Astrocyte of the spinal cord (primary cell): Measurements from ENCODE around the gene POMT2.
"Not testable (repeated sequence)": the region's sequence is repeated elsewhere in the genome, so short reads cannot be mapped to it uniquely, and the experiment has no call there.

ENCODE experiments used
- DNase-seq: peaks from one replicate; pipeline ENCODE4 v3.0.0; 2011; ENCODE audit warnings: low read depth, low spot score
- H3K4me3 ChIP-seq: 2 replicates; pipeline ENCODE4 v1.5.1; 2011; ENCODE audit warnings: low read depth, mild to moderate bottlenecking, low read length, moderate library complexity
- in situ Hi-C: cut with HindIII; loops from 2 replicates; pipeline ENCODE4 v1.10.0; 2017; ENCODE audit warnings: low sequenced_read_pairs
- TF ChIP-seq, protein P1 (sequence below): IDR thresholded peaks from 2 replicates; pipeline ENCODE4 v1.5.1; 2012; ENCODE audit warnings: low read depth, mild to moderate bottlenecking, low read length, inconsistent platforms

POMT2 gene

DNA sequence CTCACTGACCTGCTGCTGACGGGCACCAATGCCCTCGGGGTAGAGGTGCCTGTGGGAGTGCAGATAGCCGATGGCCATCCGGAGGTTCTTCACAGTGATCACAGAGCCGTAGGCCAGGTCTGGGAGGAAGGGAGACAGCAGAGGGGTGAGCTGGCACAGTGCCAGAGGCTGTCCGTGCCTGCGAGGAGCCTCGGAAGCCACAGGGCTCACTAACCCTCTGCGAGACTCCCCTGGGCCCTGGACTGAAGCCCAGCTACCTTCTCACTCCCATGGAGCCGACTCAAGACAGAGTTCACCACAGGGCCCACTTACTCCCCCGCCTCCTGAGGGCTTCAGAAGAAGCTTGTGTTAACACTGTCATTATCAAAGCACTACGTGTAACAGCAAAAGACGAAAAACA lies 24.5 kb downstream of the POMT2 start:
- TF ChIP-seq, protein P1, sequence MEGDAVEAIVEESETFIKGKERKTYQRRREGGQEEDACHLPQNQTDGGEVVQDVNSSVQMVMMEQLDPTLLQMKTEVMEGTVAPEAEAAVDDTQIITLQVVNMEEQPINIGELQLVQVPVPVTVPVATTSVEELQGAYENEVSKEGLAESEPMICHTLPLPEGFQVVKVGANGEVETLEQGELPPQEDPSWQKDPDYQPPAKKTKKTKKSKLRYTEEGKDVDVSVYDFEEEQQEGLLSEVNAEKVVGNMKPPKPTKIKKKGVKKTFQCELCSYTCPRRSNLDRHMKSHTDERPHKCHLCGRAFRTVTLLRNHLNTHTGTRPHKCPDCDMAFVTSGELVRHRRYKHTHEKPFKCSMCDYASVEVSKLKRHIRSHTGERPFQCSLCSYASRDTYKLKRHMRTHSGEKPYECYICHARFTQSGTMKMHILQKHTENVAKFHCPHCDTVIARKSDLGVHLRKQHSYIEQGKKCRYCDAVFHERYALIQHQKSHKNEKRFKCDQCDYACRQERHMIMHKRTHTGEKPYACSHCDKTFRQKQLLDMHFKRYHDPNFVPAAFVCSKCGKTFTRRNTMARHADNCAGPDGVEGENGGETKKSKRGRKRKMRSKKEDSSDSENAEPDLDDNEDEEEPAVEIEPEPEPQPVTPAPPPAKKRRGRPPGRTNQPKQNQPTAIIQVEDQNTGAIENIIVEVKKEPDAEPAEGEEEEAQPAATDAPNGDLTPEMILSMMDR: no peak
- in situ Hi-C loops: no loop called here

DNA sequence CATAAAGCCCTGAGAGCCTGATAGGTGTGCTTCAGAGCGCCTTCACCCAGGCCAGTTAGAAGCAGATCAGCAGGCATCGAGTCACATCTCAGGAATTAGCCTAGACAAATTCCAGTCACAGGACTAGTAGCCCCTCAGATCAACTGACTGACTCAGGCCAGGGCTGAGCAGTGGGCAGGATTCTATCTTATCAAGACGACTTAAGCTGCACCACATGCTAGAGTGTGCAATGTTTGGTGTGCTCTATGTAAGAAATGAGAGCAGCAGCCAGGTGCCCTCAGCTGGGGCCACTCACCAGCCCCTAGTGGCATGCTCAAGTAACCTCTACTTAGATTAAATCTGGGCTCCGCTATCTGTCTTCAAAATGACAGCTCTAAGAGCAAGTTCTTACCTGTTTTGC lies 30.0 kb downstream of the POMT2 start:
- no peak for DNase-seq
- TF ChIP-seq, protein P1: peak; percentile 1
- in situ Hi-C loops: no loop called here
- no peak overlapping the region for H3K4me3 ChIP-seq

More for the DNA sequence above, 24.5 kb downstream of the POMT2 start:
- H3K4me3 ChIP-seq: no peak overlapping the region
- DNase-seq: no peak

DNA sequence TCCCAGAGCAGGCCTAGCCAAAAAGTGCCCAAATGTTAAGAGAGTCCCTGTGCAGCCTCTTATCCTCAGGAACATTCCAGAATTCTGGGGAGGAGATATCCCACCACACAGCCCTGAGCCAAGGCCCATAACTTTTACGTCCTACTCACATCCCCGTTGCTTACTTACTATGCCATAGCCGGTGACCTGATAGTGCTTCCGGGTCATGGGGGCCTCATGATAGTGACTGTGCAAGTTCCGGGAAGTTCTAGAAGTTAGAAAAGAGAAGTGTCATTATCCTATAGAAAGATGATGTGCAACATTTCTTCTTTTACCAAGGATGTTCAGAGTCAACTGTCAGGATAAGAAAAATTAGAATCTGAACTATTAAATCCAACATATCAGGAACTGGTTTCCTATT lies 34.1 kb downstream of the POMT2 start:
- DNase-seq: no peak
- in situ Hi-C loops: no loop called here
- TF ChIP-seq, protein P1: no peak
- H3K4me3 ChIP-seq: no peak overlapping the region

DNA sequence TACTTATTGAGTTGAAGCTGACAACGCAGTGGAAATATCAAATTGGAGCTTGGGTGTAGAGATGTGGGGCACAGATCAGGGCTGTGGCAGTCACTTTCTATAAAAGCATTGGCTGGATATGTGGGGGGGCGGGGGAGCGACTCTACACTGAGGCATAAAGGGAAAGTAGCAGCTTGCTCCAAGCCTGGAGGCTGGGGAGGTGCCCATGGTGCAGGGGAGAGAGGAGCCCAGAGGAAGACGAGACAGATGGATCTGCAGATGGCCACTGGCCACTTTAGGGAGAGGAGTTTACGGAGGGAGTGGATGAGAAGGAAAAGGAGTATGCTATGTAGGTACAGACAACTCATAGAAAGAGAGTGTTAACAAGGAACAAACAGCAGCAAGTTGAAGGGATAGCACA lies 36.2 kb downstream of the POMT2 start:
- H3K4me3 ChIP-seq: no peak overlapping the region
- DNase-seq: no peak
- in situ Hi-C loops: no loop called here
- TF ChIP-seq, protein P1: no peak

DNA sequence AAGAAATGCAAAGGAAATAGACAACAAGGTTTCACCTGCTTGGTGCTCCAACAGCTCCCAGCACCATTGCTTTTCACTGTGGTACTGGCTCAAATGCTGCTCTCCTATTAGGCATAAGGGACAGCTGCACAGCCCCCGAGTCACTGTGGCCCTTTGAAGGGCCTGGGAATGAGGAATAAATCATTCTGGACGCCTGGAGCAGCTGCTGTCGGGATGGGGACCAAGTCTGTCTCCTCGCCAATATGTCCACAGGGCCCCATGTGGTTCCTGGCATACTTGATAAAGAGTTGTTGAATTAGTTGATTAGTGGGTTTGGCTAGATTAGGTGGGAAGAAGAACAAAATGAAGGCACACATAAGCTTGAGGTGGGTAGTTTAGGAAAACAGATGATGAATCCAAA lies 36.6 kb downstream of the POMT2 start:
- no peak for DNase-seq
- no peak overlapping the region for H3K4me3 ChIP-seq
- in situ Hi-C loops: no loop called here
- TF ChIP-seq, protein P1: no peak

DNA sequence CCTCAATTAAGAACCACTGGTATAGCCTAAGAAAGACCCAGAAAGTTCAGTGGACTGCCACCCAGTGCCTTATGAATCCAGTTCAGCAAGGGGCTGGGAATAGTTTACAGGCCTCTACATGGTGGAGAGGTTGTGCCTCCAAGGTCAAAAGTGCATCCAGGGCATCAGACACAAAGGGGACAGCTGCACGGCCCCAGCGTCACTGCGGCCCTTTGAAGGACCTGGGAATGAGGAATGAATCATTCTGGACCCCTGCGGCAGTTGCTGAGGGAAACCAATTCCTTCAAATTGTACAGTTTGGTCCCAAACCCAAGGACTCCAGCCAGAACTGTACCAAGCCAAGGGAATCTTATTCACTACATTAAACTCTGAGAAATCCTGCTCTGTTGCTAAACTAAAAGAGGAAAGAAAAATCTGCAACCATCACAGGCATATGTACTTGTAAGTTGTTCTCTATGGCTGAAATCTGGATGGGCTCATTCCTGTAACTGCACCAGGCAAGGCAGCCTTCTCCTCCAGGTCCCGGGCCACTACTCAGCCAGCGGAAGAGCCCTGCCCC lies 38.8 kb downstream of the POMT2 start:
- TF ChIP-seq, protein P1: no peak
- in situ Hi-C loops: no loop called here
- no peak for DNase-seq
- H3K4me3 ChIP-seq: no peak overlapping the region

DNA sequence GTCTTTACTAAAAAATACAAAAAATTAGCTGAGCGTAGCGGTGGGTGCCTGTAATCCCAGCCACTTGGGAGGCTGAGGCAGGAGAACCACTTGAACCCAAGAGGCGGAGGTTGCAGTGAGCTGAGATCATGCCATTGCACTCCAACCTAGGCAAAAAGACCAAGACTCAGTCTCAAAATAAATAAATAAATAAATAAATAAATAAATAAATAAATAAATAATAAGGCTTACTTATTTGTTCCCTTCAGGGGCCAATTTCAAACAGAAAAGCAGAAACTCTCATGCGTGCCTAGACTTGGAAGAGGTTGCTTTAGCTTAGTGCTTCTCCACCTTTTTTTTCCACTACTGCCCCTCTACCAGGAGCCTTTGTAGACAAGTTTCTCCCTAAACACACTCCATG lies 39.8 kb downstream of the POMT2 start:
- in situ Hi-C loops, H3K4me3 ChIP-seq, DNase-seq: not testable (repeated sequence)
